Measurements from ENCODE around the gene ETFA.
A peak's percentile ranks its signal among the peaks of the same experiment; 100 is the strongest.

The ETFA gene

GRCh38 chr15:76337059-76337695, 25.9 kb upstream of the ETFA start:
- ChIA-PET POLR2A (ENCODE audit: low non-redundant PET) (interaction anchor here (0.6 to 1.9 kb wide), 3 partner anchors 13 to 467 kb away, joined by 3 to 9 read pairs (median 3); partner anchors contain the start of gene ETFA), CTCF (interaction anchor here (1.0 kb wide), 1 partner anchor 10 kb away, joined by 3 read pairs; no protein-coding TSS in a partner anchor)
- TF ChIP-seq CTCF (conservative IDR thresholded peaks at IDR 0.05; ENCODE audit: low read depth), result no peak
- DNase-seq (ENCODE audit: low spot score), result peak; percentile 68
- H3K27ac ChIP-seq, result peak overlapping the region; percentile 86

- ChIA-PET CTCF (interaction anchor here (0.6 to 1.0 kb wide), 3 partner anchors 11 to 699 kb away, joined by 3 read pairs; no protein-coding TSS in a partner anchor), POLR2A (ENCODE audit: low non-redundant PET) (interaction anchor here (0.7 to 1.9 kb wide), 3 partner anchors 24 to 1206 kb away, joined by 4 to 9 read pairs (median 4); partner anchors contain the start of gene ETFA)
- TF ChIP-seq CTCF (conservative IDR thresholded peaks at IDR 0.05; ENCODE audit: low read depth), result no peak
- peak within 1 kb of the TSS; percentile 86 for H3K27ac ChIP-seq
- peak; percentile 100 for DNase-seq (ENCODE audit: low spot score)
These were observed 25.2 kb upstream of the ETFA start, which contains the start of gene ISL2 for GRCh38 chr15:76336254-76337058. Gene ISL2 (plus strand): TSS chr15:76336773. CDS start chr15:76336884, 111 bp downstream.

GRCh38 chr15:76335307-76336253, 24.3 kb upstream of the ETFA start:
- ChIA-PET POLR2A (ENCODE audit: low non-redundant PET) (interaction anchor here (0.7 to 1.9 kb wide), 3 partner anchors 23 to 1207 kb away, joined by 4 to 9 read pairs (median 4); partner anchors contain the start of gene ETFA), CTCF (interaction anchor here (0.6 to 1.0 kb wide), 4 partner anchors 12 to 698 kb away, joined by 3 to 4 read pairs (median 3); no protein-coding TSS in a partner anchor)
- TF ChIP-seq CTCF (conservative IDR thresholded peaks at IDR 0.05; ENCODE audit: low read depth), result no peak
- peak overlapping the region; percentile 86 for H3K27ac ChIP-seq
- peak; percentile 48 for DNase-seq (ENCODE audit: low spot score)

GRCh38 chr15:76334438-76335306, 23.4 kb upstream of the ETFA start:
- CTCF ChIA-PET, result interaction anchor here (0.6 to 0.7 kb wide), 4 partner anchors 10 to 543 kb away, joined by 3 to 5 read pairs (median 4); no protein-coding TSS in a partner anchor
- DNase-seq (ENCODE audit: low spot score), result no peak
- POLR2A ChIA-PET (ENCODE audit: low non-redundant PET), result interaction anchor here (1.9 kb wide), 1 partner anchor 24 kb away, joined by 9 read pairs; the partner anchor contains the start of gene ETFA
- no peak for TF ChIP-seq CTCF (conservative IDR thresholded peaks at IDR 0.05; ENCODE audit: low read depth)
- H3K27ac ChIP-seq, result peak overlapping the region; percentile 86

GRCh38 chr15:76333720-76334437, 22.6 kb upstream of the ETFA start:
- DNase-seq (ENCODE audit: low spot score), result peak; percentile 27
- no peak for TF ChIP-seq CTCF (conservative IDR thresholded peaks at IDR 0.05; ENCODE audit: low read depth)
- no peak overlapping the region for H3K27ac ChIP-seq
- ChIA-PET POLR2A (ENCODE audit: low non-redundant PET) (no interaction called here), CTCF (interaction anchor here (0.6 to 0.7 kb wide), 4 partner anchors 11 to 543 kb away, joined by 3 to 5 read pairs (median 4); no protein-coding TSS in a partner anchor)
